KOPT-K1 (cell line): Measurements from ENCODE around the gene TBC1D22A.
"Not testable (repeated sequence)": the region's sequence is repeated elsewhere in the genome, so short reads cannot be mapped to it uniquely, and the experiment has no call there.

Experiments
- H3K27ac ChIP-seq: fragments of 200-600 bp; sonication (generic); 2 replicates; pipeline ENCODE4 v1.5.1; 2016; ENCODE audit warnings: antibody characterized with exemption, mild to moderate bottlenecking, low read depth, low read length; ENCODE audit not compliant: poor library complexity, severe bottlenecking
- H3K36me3 ChIP-seq: fragments of 200-600 bp; sonication (generic); 2 replicates; pipeline ENCODE4 v1.5.1; 2017; ENCODE audit warnings: antibody characterized with exemption, mild to moderate bottlenecking, low read length, moderate library complexity; ENCODE audit not compliant: insufficient read depth
- H3K9me3 ChIP-seq: fragments of 200-600 bp; sonication (generic); 2 replicates; pipeline ENCODE4 v1.5.1; 2017; ENCODE audit warnings: antibody characterized with exemption, low read length, mild to moderate bottlenecking; ENCODE audit not compliant: insufficient read depth, poor library complexity, severe bottlenecking

Gene TBC1D22A

DNA sequence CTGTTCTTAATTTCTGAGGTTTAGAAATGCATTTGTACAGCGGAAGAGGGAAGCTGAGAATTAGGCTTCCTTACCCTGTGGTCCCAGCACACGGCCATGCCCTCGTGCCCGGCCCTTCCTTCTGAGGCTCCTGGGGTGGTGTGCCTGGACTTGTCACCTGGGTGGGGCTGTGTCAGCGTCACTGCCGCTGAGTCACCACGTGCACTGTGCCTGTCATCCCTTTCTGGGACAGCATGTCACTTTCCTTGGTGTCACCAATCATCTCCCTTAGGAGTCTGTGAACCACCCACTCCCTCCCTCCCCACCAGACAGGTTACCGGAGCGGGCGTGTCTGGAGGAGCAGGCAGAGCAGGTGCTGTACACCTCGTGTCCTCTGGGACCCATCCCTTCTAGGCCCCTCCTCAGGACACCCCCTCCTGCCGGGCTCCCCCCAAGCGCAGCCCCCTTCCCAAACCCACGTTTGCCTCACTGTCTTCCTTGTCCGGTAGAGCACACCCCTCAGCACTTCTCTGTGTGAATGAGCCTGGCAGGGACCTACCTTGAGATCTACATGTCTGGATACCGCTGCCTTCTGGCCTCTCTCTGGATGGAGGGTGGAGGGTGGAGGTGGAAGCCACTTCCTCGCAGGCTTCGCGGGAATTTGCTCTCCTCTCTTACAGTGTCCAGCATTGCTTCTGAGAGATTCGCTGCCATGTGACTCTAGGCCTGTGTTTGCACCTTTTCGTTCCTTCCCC, 367.6 kb downstream of the TBC1D22A start:
- no peak overlapping the region for H3K27ac ChIP-seq
- H3K36me3 ChIP-seq, result peaks cover 4% of the 10 kb centered on the region; the same call in 1 of the 2 replicates
- H3K9me3 ChIP-seq, result no peaks in the 10 kb centered on the region

- peak overlapping the region; percentile 42 for H3K27ac ChIP-seq
- H3K9me3 ChIP-seq, result no peaks in the 10 kb centered on the region
- H3K36me3 ChIP-seq, result peaks cover 4% of the 10 kb centered on the region; the same call in 1 of the 2 replicates
Observed at GRCh38 chr22:47130883-47131631, 368.6 kb downstream of the TBC1D22A start.

DNA sequence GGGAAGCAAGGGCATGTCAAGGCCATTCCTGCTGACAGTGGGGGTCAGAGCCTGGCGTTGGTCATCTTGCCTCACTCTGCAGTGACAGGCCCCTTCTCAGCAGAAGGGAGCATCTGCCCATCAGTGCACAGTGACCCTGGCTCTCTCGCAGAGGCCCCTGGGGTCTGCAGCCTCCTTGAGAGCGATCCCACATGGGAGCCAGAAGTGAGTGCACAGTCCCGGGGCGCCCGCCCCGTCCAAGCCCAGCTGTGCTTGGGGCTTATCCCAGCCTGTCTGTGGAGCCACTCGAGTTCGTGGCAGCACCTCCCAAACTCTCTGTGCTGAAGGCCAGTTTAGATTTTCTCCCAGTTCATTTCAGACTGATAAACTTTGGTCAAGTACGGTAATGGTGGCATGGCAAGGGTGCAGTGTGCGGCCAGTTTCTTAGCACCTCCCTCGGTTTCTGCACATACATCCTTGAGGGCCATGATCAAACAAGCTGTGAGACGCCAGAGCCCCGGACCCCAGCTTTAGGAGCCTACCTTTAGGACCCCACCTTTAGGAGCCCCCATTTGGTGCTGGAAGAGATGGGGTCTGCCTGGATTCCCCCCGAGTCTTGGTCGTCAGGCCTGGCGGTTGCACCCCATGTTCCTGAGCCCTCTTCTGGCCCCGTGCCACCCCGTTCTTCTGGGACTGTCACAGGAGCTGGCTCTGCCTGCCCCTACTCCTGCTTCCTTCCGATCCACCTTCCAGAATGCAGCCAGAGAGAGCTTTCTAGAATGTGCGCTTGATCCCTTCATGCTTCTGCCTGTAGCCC, 369.4 kb downstream of the TBC1D22A start:
- Histone ChIP-seq H3K27ac (peak overlapping the region; percentile 42), H3K36me3 (peaks cover 4% of the 10 kb centered on the region; the same call in 1 of the 2 replicates), H3K9me3 (no peaks in the 10 kb centered on the region)

- Histone ChIP-seq H3K27ac (no peak overlapping the region), H3K36me3 (peaks cover 4% of the 10 kb centered on the region; the same call in 1 of the 2 replicates), H3K9me3 (no peaks in the 10 kb centered on the region)
Observed at GRCh38 chr22:47132428-47132825, 370.0 kb downstream of the TBC1D22A start.

DNA sequence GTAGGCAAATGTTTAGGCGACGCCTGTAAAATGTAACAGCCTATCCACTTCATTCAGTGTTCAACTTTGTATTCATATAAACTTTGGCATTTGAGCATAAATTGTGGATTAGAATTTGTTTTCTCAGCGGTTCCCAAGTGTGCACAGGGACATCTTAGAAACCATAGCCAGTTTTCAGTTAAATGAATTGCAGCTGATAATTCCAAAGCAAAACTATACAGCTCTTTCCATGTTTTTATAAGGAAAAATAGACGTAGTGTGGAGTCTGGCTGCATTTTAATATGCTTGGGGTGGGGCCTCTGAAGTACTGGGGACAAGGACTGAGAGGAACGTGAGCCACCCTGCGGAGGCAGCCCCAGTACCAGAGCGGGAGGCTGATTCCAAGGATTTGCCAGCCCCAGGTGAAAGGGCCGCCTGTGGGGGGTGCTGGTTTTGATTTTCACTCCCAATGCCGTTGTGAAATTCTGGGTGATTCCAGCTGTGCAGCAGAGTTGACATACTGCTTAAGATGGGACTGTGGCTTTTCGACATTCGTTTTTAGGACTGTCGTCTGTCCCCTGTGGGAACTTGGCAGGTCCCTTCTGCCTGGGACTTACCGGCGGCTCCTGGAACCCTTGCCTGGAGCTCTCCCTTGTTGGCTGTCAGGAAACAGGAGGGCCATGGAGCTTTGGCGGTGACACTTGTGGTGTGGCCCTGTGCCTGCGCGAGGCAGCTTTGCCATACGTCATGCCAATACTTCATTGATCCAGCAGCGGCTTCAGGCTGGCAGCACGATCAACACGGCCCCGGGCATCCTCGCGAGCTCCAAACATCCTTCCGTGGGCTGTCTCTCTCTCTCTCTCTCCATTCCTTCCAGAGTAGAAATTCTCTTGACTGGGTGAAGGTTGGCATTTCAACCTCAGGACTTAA, 370.9 kb downstream of the TBC1D22A start:
- Histone ChIP-seq H3K9me3 (no peaks in the 10 kb centered on the region), H3K36me3 (peaks cover 4% of the 10 kb centered on the region; the same call in 1 of the 2 replicates), H3K27ac (no peak overlapping the region)

- Histone ChIP-seq H3K36me3 (no peaks in the 10 kb centered on the region), H3K27ac (no peak overlapping the region), H3K9me3 (no peaks in the 10 kb centered on the region)
Observed at GRCh38 chr22:47134222-47134621, 371.8 kb downstream of the TBC1D22A start.

GRCh38 chr22:47135338-47135737, 372.9 kb downstream of the TBC1D22A start:
- Histone ChIP-seq H3K9me3 (no peaks in the 10 kb centered on the region), H3K36me3 (no peaks in the 10 kb centered on the region), H3K27ac (no peak overlapping the region)

DNA sequence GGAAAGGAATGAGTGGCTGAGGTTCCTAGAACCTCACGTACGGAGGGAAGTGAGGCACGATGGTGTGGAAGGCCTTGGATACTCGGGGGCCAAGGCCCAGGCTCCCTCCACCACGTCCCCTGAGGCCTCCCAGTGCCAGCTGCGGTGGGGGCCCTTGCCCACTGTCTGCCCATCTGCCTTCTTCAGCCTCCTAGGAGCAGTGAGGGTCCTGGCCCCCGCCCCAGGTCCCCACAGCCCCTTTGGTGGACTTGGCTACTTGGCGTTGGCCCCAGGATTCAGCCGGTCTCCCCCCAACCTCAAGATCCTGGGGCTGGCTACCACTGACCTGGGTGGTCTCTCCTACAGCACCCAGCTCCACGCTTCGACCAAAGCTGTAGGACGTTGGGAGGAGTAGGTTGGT, 373.6 kb downstream of the TBC1D22A start:
- Histone ChIP-seq H3K9me3 (no peaks in the 10 kb centered on the region), H3K36me3 (no peaks in the 10 kb centered on the region), H3K27ac (no peak overlapping the region)

- H3K9me3 ChIP-seq, result no peaks in the 10 kb centered on the region
- H3K36me3 ChIP-seq, result no peaks in the 10 kb centered on the region
- H3K27ac ChIP-seq, result no peak overlapping the region
Observed at GRCh38 chr22:47136671-47137070, 374.2 kb downstream of the TBC1D22A start.

DNA sequence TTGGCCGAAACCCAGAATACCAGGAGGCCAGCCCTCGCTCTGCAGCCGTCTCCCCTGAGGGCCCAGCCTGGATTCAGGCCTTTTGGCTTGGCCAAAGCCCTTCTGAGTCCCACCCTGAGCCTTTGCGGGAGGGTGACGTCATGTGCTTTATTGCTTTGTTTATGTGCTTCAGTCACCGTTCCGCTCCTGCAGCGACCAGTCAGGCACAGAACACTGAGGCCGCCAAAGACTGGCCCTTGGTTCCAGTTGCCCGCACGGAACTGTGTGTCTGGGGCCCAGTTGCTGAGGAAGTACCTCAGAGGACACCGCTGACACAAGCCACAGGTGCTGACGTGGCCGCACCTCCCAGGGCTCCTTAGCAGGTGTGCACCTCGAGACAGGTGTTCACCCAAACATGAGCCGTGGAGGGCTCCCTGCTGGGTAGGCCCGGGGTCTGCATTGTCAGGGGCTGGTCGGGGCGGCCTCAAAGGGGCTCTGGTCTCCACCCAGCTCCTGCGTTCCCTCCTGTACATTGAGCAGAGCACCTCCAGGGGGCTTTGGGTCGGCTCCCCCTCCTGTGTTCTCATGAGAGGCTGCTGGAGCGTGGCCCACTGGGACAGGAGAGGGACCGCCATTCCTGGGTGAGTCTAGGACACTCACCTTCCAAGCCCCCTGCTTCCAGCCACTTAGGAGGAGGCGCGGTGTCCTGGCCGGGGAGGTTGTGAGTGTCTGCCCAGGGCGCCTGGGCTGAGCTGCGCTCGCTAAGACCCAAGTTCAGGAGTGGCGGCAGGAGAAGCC, 376.8 kb downstream of the TBC1D22A start:
- Histone ChIP-seq H3K27ac (no peak overlapping the region), H3K36me3 (no peaks in the 10 kb centered on the region), H3K9me3 (no peaks in the 10 kb centered on the region)

- Histone ChIP-seq H3K27ac (no peak overlapping the region), H3K9me3 (no peaks in the 10 kb centered on the region), H3K36me3 (no peaks in the 10 kb centered on the region)
Observed at GRCh38 chr22:47139790-47140119, 377.3 kb downstream of the TBC1D22A start.

GRCh38 chr22:47140975-47141374, 378.5 kb downstream of the TBC1D22A start:
- not testable (repeated sequence) for H3K36me3 ChIP-seq, H3K27ac ChIP-seq, H3K9me3 ChIP-seq

DNA sequence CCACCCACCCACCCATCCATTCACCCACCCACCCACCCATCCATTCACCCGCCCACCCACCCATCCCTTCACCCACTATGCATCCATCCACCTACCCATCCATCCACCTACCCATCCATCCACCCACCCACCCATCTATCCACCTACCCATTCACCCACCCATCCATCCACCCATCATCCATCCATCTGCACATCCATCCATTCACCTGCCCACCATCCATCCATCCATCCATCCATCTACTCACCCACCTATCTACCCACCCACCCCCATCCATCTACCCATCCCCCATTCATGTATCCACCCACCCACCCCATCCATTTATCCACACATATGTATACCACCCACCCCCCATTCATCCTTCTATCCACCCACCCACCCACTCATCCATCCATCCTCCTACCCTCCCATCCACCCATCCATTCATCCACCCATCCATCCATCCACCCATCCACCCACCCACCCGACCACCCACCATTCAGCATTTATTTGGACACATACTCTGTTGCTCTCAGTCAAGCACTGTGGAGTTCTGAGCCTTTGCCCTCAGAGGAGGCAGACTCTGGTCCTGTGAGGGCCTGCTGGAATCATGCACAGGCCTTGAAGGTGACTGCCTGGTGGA, 380.1 kb downstream of the TBC1D22A start:
- no peak overlapping the region for H3K27ac ChIP-seq
- H3K9me3 ChIP-seq, result no peaks in the 10 kb centered on the region
- no peaks in the 10 kb centered on the region for H3K36me3 ChIP-seq
